GM12892 (cell line): ENCODE results near the gene FURIN.
"Not testable (repeated sequence)": the region's sequence is repeated elsewhere in the genome, so short reads cannot be mapped to it uniquely, and the experiment has no call there.

Source experiments
- DNase-seq: peaks from one replicate; pipeline ENCODE4 v3.0.0; 2011; ENCODE audit not compliant: insufficient read length
- FAIRE-seq: peaks from 2 replicates; lab custom pipeline; 2011; peaks lifted over from hg19 to GRCh38; lab: Jason Lieb, UNC
- POLR2A ChIP-seq: IDR thresholded peaks from 2 replicates; pipeline ENCODE4 v1.6.1; 2011; ENCODE audit warnings: low read depth, low read length, control low read depth
- POLR2AphosphoS5 ChIP-seq: IDR thresholded peaks from 2 replicates; pipeline ENCODE4 v1.6.1; 2011; ENCODE audit warnings: low read depth, low read length, control low read depth
- TAF1 ChIP-seq: IDR thresholded peaks from 2 replicates; pipeline ENCODE4 v1.6.1; 2011; ENCODE audit warnings: low read depth, mild to moderate bottlenecking, control low read depth, low read length, borderline replicate concordance

FURIN gene

GRCh38 chr15:90834626-90835025, 33.8 kb upstream of the FURIN start:
- FAIRE-seq, result no peak
- DNase-seq, result no peak
- TF ChIP-seq POLR2A (no peak), POLR2AphosphoS5 (no peak), TAF1 (no peak)

DNA sequence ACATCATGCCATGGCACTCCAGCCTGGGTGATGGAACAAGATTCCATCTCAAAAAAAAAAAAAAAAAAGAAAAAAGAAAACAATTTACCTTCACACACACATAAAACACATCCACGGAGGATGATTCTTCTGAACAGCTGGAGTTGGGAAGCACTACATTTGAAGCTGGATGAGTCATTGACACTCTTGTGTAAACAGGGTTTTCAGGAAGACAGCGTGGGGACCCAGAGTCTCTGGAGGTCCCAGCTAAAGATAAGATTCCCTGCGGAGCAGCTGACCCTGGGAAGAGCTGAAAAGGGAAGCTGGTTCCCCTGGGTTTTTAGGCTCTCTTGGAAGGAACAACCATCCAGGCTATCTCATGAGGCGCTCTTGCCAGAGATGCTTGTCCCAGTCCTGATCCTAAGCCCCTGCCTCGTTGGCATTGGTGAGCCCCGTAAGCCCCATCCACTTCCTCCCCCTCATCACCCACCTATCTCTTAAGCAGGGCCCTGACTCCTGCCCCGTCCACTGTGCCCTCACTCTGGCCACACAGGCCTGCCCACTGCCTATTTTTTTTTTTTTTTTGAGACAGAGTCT, 32.0 kb upstream of the FURIN start:
- TF ChIP-seq POLR2AphosphoS5 (no peak), POLR2A (no peak), TAF1 (no peak)
- FAIRE-seq (no peak), DNase-seq (no peak)

DNA sequence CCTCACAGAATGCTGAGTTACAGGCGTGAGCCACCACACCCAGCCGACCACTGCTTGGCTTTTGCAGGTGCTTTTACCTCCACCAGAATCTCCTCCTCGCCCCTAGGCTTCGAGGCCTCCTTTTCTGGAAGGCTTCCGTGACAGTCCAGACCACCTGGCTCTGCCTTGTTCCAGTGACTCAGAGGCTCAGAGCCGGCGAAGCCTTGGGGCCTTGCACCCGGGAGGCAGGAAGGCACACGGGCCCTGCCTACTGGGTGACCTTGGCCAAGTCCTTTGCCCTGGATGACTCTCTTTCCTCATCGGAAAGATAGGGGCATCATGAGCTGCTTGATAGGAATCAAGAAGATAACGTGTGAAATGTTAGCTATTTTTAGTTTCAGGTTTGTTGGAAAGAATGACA, 31.3 kb upstream of the FURIN start:
- no peak for TF ChIP-seq POLR2A
- TF ChIP-seq TAF1, result no peak
- TF ChIP-seq POLR2AphosphoS5, result no peak
- no peak for FAIRE-seq
- no peak for DNase-seq

GRCh38 chr15:90838139-90838538, 30.2 kb upstream of the FURIN start:
- DNase-seq (no peak), FAIRE-seq (peak; percentile 42)
- no peak for TF ChIP-seq TAF1
- TF ChIP-seq POLR2AphosphoS5, result no peak
- TF ChIP-seq POLR2A, result no peak

GRCh38 chr15:90838544-90838943, 29.8 kb upstream of the FURIN start:
- FAIRE-seq (peak; percentile 61), DNase-seq (no peak)
- TF ChIP-seq POLR2AphosphoS5 (no peak), TAF1 (no peak), POLR2A (no peak)

DNA sequence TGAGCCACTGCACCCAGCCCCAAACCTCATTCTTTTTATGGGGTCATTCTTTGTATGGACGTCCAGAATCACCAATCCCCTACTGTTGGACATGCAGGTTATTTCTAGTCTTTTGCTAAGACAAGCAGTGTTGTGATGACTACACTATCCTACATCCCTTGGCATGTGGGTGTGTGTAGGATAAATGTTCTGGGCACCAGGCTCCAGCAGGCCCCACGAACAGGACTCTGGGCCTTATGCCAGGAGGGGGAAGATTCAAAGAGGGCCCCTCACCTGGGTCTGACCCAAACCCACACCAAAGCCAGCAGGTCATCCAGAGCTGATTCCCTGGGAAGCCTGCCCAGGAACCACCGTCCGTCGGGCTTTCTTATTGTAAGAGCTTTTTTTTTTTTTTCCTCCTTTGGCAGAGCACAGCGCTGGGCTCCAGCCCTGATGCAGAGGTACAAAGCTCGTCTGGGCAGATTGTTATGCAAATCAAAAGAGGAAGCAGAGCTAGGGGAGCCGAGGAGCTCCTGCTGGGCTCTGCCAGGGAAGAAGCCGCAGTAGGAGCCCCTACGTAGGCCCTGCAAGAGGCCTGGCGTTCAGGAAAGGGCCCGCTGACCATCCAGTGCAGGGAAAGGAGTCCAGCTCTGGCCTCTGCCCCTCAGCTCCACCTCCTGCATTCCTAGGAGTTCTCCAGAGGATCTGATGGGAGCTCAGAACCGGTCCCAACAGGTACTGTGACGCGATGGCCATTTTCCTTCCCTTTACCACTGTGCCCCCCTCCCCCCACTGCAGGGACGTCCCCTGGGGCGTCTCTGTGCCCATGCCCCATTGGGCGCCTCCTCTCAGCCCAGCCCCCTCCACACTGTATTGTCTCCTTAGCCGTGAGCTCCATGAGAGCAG, 29.0 kb upstream of the FURIN start:
- peak; percentile 88 for FAIRE-seq
- DNase-seq, result peak; percentile 77
- TF ChIP-seq POLR2A, result peak; percentile 59; the same call in 1 of the 2 replicates
- 0 out of 2 replicates have a peak, but pooled peaks have one; percentile 29 for TF ChIP-seq POLR2AphosphoS5
- TF ChIP-seq TAF1, result peak; percentile 19; the same call in 1 of the 2 replicates

GRCh38 chr15:90840157-90840855, 28.1 kb upstream of the FURIN start:
- DNase-seq (no peak), FAIRE-seq (no peak)
- TF ChIP-seq POLR2A (no peak), POLR2AphosphoS5 (no peak), TAF1 (no peak)

DNA sequence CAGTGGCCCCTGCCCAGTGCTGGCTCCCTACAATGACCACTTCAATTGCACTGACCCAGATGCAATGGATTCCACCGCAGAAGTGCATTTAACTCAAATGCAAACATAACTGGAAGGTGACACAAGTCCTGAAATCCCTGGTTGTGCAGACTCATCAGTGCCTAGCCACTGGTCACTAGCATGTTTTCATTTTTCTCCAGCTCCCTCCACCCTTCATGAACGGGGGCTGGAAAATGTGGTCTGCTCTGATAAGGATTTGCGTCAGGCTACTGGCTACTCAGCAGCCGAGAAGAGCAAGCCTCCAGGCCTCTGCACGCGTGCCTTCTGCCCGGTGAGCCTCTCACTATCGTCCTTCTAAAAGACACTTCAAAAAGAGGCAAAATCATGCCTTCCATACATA, 27.4 kb upstream of the FURIN start:
- DNase-seq (no peak), FAIRE-seq (no peak)
- TF ChIP-seq POLR2A, result no peak
- no peak for TF ChIP-seq TAF1
- TF ChIP-seq POLR2AphosphoS5, result no peak

DNA sequence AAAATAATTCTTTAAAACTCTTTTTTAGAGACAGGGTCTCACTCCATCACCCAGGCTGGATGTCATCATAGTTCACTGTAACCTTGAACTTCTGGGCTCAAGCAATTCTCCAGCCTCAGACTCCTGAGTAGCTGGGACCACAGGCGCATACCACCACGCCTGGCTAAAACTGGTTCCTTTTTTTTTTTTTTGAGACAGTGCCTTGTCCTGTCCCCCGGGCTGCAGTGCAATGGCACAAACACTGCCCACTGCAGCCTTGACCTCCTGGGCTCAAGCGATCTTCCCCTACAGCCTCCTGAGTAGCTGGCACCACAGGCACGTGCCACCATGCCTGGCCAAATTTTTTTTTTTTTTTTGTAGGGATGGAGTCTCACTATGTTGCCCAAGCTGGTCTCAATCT, 23.7 kb upstream of the FURIN start:
- DNase-seq (no peak), FAIRE-seq (no peak)
- TF ChIP-seq POLR2AphosphoS5 (no peak), POLR2A (no peak), TAF1 (no peak)

GRCh38 chr15:90845201-90845949, 23.0 kb upstream of the FURIN start:
- TF ChIP-seq TAF1 (no peak), POLR2A (no peak), POLR2AphosphoS5 (no peak)
- FAIRE-seq, result peak; percentile 71
- DNase-seq, result no peak

GRCh38 chr15:90849424-90849823, 19.0 kb upstream of the FURIN start:
- not testable (repeated sequence) for DNase-seq, FAIRE-seq
